ENCODE data around the gene ATG2A.

The ATG2A gene

GRCh38 chr11:64909653-64910343, 7.2 kb downstream of the ATG2A start:
- in situ Hi-C loops (cut with HindIII; ENCODE audit: low pct_ligation_motif_present, low pct_unique_long_range_greater_than_20kb, low sequenced_read_pairs) = no loop called here

GRCh38 chr11:64908766-64909165, 8.2 kb downstream of the ATG2A start:
- DNase-seq = no peak
- in situ Hi-C loops (cut with HindIII; ENCODE audit: low pct_ligation_motif_present, low pct_unique_long_range_greater_than_20kb, low sequenced_read_pairs) = no loop called here

More at GRCh38 chr11:64909653-64910343, 7.2 kb downstream of the ATG2A start:
- DNase-seq = no peak

- in situ Hi-C loops (cut with HindIII; ENCODE audit: low pct_ligation_motif_present, low pct_unique_long_range_greater_than_20kb, low sequenced_read_pairs) = no loop called here
- DNase-seq = no peak
Measured at GRCh38 chr11:64906314-64906635, 10.7 kb downstream of the ATG2A start.

GRCh38 chr11:64905516-64906313, 11.3 kb downstream of the ATG2A start:
- no peak for DNase-seq
- in situ Hi-C loops (cut with HindIII; ENCODE audit: low pct_ligation_motif_present, low pct_unique_long_range_greater_than_20kb, low sequenced_read_pairs) = no loop called here

GRCh38 chr11:64903291-64903833, 13.6 kb downstream of the ATG2A start:
- in situ Hi-C loops (cut with HindIII; ENCODE audit: low pct_ligation_motif_present, low pct_unique_long_range_greater_than_20kb, low sequenced_read_pairs) = no loop called here
- DNase-seq = no peak

GRCh38 chr11:64902102-64902900, 14.7 kb downstream of the ATG2A start:
- in situ Hi-C loops (cut with HindIII; ENCODE audit: low pct_ligation_motif_present, low pct_unique_long_range_greater_than_20kb, low sequenced_read_pairs) = no loop called here
- no peak for DNase-seq

GRCh38 chr11:64900774-64901173, 16.2 kb downstream of the ATG2A start:
- in situ Hi-C loops (cut with HindIII; ENCODE audit: low pct_ligation_motif_present, low pct_unique_long_range_greater_than_20kb, low sequenced_read_pairs) = no loop called here
- no peak for DNase-seq

GRCh38 chr11:64900263-64900678, 16.7 kb downstream of the ATG2A start:
- in situ Hi-C loops (cut with HindIII; ENCODE audit: low pct_ligation_motif_present, low pct_unique_long_range_greater_than_20kb, low sequenced_read_pairs) = no loop called here
- no peak for DNase-seq

GRCh38 chr11:64898541-64898940, 18.5 kb downstream of the ATG2A start:
- in situ Hi-C loops (cut with HindIII; ENCODE audit: low pct_ligation_motif_present, low pct_unique_long_range_greater_than_20kb, low sequenced_read_pairs) = no loop called here
- no peak for DNase-seq

GRCh38 chr11:64898076-64898445, 18.9 kb downstream of the ATG2A start:
- no peak for DNase-seq
- in situ Hi-C loops (cut with HindIII; ENCODE audit: low pct_ligation_motif_present, low pct_unique_long_range_greater_than_20kb, low sequenced_read_pairs) = no loop called here

GRCh38 chr11:64897381-64898075, 19.5 kb downstream of the ATG2A start:
- no peak for DNase-seq

GRCh38 chr11:64896448-64897022, 20.5 kb downstream of the ATG2A start:
- DNase-seq = no peak
- in situ Hi-C loops (cut with HindIII; ENCODE audit: low pct_ligation_motif_present, low pct_unique_long_range_greater_than_20kb, low sequenced_read_pairs) = no loop called here

More at GRCh38 chr11:64897381-64898075, 19.5 kb downstream of the ATG2A start:
- in situ Hi-C loops (cut with HindIII; ENCODE audit: low pct_ligation_motif_present, low pct_unique_long_range_greater_than_20kb, low sequenced_read_pairs) = no loop called here

- no peak for DNase-seq
- in situ Hi-C loops (cut with HindIII; ENCODE audit: low pct_ligation_motif_present, low pct_unique_long_range_greater_than_20kb, low sequenced_read_pairs) = loop anchor here (5.0 kb wide), 1 partner anchor 43 kb away; no protein-coding TSS in a partner anchor
Measured at GRCh38 chr11:64894812-64895452, 22.1 kb downstream of the ATG2A start.

- peak; percentile 65 for DNase-seq
- in situ Hi-C loops (cut with HindIII; ENCODE audit: low pct_ligation_motif_present, low pct_unique_long_range_greater_than_20kb, low sequenced_read_pairs) = loop anchor here (5.0 kb wide), 1 partner anchor 42 kb away; no protein-coding TSS in a partner anchor
Measured at GRCh38 chr11:64894070-64894811, 22.8 kb downstream of the ATG2A start.

- peak; percentile 60 for DNase-seq
- in situ Hi-C loops (cut with HindIII; ENCODE audit: low pct_ligation_motif_present, low pct_unique_long_range_greater_than_20kb, low sequenced_read_pairs) = loop anchor here (5.0 kb wide), 1 partner anchor 41 kb away; no protein-coding TSS in a partner anchor
Measured at GRCh38 chr11:64893194-64894069, 23.6 kb downstream of the ATG2A start.

- DNase-seq = no peak
Measured at GRCh38 chr11:64892838-64893193, 24.2 kb downstream of the ATG2A start.

More at GRCh38 chr11:64892838-64893193, 24.2 kb downstream of the ATG2A start:
- in situ Hi-C loops (cut with HindIII; ENCODE audit: low pct_ligation_motif_present, low pct_unique_long_range_greater_than_20kb, low sequenced_read_pairs) = loop anchor here (5.0 kb wide), 1 partner anchor 41 kb away; no protein-coding TSS in a partner anchor

Measured in ACHN (cell line).